ENCODE results near the gene ARSH.
"Not testable (repeated sequence)": the region's sequence is repeated elsewhere in the genome, so short reads cannot be mapped to it uniquely, and the experiment has no call there.

DNA sequence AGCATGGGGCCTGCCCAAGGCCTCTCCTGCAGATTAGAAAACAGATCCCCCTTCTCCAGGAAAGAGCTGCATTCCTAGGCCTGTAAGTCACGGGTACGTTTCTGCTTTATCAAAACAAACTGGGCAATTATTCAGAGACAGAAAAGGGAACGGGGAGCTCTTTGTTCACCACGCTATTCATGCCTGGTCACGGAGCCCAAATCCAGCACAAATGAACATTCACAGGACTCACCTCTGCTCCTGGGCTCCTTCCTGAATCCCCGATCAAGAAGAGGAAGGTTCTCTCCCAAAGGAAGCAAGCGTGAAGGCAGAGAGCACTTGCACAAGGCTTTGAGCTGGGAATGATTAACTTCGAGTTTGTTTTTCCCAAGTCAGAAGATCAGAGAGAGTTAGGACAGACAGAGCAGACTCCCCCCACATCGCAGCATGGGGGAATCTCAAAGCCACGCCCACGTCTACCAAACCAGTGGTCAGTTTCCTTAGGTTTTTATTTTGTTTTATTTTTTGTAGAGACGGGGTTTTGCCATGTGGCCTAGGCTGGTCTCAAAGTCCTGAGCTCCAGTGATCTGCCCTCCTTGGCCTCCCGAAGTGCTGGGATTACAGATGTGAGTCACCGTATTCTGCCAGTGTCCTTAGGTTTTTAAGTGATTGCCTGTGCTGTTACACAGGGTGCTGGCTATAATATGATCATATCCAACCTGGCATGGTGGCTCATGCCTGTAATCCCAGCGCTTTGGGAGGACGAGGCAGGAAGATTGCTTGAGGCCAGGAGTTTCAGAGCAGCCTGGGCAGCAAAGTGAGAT is 42.2 kb upstream of the ARSH start:
- TF ChIP-seq, protein P1, sequence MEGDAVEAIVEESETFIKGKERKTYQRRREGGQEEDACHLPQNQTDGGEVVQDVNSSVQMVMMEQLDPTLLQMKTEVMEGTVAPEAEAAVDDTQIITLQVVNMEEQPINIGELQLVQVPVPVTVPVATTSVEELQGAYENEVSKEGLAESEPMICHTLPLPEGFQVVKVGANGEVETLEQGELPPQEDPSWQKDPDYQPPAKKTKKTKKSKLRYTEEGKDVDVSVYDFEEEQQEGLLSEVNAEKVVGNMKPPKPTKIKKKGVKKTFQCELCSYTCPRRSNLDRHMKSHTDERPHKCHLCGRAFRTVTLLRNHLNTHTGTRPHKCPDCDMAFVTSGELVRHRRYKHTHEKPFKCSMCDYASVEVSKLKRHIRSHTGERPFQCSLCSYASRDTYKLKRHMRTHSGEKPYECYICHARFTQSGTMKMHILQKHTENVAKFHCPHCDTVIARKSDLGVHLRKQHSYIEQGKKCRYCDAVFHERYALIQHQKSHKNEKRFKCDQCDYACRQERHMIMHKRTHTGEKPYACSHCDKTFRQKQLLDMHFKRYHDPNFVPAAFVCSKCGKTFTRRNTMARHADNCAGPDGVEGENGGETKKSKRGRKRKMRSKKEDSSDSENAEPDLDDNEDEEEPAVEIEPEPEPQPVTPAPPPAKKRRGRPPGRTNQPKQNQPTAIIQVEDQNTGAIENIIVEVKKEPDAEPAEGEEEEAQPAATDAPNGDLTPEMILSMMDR (IDR thresholded peaks at IDR 0.05; ENCODE audit: low read depth, low read length), result not testable (repeated sequence)
- TF ChIP-seq EZH2phosphoT487 (IDR thresholded peaks at IDR 0.05; ENCODE audit: low read depth), result not testable (repeated sequence)
